Measurements from ENCODE around the gene VEZF1.

Gene VEZF1

DNA sequence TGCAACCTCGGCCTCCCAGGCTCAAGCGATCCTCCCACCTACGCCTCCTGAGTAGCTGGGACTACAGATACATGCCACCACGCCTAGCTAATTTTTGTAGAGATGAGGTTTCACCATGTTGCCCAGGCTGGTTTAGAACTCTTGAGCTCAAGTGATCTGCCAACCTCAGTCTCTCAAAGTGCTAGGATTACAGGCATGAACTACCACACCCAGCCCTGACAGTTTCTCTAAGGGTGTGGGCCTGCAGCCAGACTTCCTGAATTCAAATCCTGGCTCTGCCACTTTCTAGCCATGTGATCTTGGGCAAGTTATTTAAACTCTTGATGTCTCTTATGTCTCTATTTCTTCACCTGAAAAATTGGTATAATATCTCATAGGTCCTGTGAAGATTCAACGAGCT is 38.4 kb downstream of the VEZF1 start:
- DNase-seq (ENCODE audit: low spot score) = no peak

DNA sequence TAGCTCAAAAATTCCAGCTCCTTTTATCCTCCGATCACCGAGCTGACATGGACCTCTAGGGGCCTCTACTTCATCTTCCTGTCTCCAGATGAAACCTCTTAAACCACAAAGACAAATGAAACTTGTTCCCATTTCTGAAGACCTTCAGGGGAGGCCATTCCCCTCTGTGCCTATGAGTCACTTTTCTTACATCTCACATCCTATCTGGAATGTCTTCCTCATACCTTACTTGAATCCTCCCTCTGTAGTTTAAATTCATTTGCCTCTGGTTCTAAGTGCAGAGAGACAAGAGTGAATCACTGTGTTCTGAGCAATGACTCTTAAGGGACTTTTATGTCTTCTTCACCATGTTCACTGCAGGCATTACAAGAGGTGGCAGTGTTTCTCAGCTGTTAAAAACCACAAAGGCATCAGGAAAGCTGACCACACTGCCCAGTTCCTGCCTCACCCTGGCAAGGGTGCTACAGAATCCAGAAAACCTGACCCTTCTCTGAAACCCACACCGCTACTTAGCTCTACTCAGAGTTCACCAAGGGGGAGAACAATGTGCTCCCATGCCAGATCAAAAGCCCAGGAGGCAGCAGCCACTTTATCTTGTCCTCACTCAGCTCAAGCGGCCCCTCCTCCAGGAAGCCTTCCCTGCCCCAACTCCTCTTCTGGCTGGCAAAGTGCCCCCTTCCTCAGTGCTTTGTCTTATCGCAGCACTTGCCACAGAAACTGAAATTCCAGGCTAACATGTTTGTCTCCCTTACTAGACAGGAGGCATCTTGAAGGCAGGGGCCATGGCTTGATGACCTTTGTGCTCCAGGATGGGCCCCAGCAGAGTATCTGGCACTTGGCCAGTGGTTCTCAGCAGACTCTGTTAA is 39.3 kb downstream of the VEZF1 start:
- DNase-seq (ENCODE audit: low spot score) = no peak

DNA sequence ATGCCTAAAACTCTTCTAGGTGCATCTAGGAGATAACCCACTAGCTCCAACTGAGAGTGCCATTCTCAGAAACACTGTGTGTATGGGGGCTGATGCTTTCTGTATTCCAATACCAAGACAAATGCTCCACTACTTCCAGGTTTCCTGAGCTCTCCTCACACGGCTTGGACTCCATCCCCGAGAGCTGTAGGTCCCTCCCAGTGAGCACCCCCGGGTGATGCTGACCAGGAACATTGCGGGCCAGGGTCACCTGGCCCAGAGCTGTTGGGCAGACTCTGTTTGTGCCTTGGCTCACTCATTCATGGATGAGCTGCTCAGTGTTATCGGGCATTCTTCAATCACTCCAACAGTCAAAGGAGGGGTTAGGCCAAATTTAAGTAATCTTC is 39.9 kb downstream of the VEZF1 start:
- no peak for DNase-seq (ENCODE audit: low spot score)

DNA sequence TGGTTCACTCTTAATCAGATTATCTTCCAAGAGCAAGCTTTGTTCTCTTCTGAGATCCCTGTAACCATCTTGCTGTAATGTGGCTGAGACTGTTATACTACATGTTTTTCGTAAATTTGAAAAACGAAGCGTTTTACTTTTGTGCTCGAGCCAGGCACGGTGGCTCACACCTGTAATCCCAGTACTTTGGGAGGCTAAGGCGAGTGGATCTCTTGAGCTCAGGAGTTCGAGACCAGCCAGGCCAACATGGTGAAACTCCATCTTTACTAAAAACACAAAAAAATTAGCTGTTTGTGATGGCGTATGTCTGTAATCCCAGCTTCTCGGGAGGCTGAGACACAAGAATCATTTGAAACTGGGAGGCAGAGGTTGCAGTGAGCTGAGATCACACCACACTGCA is 40.7 kb downstream of the VEZF1 start:
- DNase-seq (ENCODE audit: low spot score) = no peak

DNA sequence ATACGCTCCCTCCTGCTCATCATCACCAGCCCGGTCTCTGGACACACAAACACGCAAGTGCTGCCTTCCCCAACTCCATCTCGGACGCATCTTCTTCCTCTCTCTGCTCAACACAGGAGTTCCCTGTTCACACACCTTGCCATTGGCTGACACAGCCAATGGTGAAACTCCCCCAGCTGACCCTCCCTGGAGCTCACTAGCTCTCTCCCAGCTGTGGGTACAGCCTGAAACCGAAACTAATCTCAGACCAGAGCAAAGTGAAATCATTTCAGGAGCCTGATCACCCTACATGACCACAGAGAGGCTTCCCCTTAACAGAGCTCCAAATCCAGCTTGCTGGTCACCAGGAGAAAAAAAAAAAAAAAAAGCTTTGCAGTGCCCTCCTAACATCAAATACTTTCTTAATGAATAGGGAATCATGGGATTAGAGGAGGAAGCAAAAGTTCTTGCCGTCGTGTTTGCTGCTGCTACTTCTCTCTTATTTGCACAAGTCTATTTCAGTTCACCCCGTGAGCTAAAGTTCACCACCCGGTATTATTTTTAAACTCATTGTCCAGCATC is 41.2 kb downstream of the VEZF1 start:
- peak; percentile 47 for DNase-seq (ENCODE audit: low spot score)

DNA sequence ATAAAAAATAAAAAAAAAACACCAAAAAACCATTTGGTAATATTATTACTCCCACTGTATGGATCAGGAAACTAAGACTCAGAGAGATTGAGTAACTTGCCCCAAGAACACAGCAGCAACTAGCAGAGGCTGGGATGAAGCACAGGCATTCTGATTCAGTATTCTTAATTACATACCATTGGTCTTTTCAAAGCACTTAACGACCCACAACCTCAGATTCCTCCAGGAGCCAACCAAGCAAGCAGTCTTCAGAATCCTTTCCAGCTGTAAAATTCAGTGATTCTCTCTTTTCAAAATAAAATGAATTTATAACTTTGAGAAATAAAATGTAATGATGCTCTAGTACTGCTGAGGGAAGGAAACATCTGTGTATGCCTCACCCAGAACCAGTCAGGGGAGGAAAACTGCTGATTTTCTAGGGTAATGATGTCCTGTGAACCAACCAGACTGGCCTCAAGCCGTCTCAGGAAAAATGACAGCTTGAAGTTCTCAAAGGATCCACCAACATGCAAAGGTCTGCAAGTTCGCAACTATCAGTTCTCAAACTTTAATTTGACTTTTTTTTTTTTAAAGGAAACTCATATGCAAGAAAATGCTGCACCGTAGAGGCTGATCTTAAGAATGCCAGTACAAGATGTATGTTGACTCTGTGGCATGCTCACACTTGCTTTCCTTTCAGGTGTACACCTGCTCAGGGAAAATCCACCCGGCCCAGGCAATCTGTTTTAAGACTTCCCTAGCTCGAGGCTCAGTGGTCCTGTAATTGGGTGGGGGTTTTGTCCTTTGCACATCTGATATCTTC is 41.9 kb downstream of the VEZF1 start:
- DNase-seq (ENCODE audit: low spot score) = no peak

DNA sequence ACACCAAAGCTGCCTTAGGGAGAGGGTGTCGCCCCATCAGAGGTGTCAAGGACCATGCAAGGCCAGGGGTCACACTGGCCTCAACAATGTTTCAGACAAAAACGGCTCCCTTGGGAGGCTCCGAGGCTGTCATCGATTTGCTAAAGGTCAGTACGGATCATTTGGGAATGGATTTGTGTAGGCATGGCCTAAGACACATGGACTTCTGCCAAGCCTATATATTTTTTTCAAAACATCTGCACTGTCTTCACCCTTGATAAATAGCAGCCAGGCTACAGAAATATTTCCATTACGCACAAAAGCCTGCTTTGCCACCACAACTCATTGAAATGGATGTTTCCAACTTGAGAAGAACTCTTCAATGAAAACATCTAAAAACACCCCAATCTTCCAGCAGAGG is 43.1 kb downstream of the VEZF1 start:
- DNase-seq (ENCODE audit: low spot score) = no peak

DNA sequence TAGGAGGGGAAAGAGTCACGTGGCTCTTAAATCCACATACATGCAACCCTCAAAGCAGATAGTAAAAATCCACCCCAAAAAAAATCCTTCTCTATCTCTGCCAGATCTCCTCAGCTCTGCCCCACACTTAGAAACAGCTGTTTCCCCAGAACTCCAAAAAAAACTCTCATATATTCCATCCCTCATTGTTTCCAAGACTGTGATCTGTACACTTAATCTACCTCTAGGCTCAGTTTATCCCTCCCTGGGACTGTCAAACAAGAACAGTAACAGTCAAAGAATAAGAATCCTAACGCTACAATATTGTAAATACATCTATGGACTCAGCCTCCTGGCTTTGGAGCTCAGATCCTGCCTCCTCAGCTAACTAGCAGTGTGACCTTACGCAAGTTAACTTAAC is 44.4 kb downstream of the VEZF1 start:
- DNase-seq (ENCODE audit: low spot score) = no peak

DNA sequence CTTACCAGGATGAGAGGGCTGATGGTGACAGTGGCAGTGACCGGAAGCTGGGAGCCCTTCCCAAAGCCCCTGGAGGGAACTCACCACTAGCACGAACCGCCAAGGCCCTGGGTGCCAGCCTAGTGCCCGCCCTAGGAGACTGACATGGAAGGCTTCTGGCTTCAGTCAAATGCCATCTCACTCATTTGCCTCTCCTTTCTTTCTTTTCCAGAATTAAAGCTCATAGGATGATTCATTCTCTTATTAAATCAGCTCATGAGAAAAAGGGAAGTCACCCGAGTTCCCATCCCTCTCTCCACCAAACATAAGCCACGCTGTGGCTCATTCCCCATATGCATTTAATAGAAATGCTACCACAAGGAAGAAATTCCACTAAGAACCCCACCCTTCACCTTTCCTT is 44.9 kb downstream of the VEZF1 start:
- DNase-seq (ENCODE audit: low spot score) = no peak

DNA sequence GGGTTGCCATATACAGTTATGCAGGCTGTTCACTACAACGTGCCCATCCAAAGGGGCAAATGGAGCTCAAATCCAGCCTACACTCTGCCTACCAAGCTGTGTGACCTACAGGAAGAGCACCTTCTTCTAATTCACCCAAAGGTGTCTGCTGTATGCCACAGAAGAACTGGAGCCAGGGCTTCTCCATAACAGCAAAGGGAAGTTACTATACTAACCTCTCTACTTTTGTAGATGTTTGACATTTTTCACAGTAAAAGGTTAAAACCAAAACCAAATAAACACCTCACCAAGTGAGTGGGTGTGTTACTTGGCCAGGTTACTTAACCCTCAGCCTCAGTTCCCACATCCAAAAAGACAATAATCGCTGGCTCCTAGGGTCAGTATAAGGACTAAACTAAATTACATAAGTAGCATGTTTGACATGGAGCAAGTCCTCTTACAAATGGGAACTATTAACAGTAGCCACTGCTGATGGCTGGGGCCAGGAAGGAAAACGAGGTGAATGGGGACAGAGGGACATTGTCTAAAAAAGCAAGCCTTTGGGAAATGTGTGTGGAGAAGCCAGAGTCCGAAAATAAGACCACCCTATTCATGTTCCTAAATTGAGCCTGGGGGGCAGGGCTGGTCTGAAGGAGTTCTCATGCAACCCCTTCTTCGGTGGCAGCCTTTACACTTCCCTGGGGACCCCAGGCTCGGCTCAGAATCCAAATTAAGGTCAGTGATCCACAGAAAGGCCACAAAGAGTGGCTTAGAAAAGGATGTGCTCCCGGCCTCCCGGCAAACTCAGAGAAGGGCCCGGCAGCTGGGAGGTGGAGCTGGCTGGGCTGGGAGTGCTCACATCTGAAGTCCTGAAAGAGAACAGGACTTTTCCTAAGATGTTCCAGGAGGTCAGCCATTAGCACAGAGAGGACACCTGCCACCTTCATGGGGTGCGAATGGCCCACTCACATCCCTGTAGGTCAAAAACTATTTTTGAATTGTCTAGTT is 46.4 kb downstream of the VEZF1 start:
- no peak for DNase-seq (ENCODE audit: low spot score)

DNA sequence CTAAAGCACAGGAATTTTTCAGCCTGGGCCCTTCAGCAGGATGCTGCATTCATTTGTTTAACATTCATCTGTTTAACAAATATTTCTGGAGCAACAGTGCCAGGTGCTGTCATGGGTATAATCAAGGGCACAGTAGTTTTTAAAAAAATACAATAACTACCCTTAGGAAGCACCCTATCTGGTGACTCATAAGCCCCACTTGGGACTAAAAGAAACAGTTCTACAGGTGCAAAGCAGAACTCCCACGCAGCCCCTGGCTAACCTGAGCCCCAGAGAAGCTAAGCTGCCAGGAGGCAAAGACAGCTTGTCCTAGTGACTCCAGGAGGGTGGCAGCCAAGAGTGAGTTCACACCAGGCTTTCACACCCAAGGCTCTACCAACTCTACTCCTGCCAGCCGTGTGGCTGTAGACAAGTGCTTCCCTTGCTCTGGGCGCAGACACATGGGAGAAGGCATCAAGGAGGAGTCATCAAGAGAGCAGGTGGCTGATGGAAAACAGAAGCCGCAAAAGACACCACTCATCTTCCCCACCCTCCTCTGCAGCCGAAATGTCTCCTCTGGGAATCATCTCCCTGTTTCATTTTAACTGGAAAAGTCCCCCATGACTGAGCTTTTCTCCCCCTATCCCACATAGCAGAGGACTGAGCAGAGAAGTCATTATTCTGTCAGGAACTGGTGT is 47.3 kb downstream of the VEZF1 start:
- no peak for DNase-seq (ENCODE audit: low spot score)

DNA sequence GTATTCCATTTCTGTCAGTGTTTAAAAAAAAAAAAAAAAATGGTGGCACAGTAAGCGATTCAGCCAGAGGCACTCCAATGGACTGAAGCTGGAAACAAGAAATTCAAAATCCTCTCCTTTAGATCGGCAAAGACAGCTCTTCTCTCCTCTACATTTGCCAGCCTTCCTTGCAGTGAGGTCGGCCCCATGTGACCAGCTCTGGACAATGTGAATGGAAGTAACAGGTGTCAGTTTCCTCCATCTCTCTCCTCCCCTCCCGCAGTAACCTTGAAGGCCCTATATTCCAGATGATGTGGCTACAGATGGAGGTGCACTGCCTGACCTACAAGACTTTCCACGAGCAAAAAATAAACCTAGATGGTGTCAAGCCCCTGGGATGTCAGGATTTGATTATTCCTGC is 47.8 kb downstream of the VEZF1 start:
- DNase-seq (ENCODE audit: low spot score) = no peak

DNA sequence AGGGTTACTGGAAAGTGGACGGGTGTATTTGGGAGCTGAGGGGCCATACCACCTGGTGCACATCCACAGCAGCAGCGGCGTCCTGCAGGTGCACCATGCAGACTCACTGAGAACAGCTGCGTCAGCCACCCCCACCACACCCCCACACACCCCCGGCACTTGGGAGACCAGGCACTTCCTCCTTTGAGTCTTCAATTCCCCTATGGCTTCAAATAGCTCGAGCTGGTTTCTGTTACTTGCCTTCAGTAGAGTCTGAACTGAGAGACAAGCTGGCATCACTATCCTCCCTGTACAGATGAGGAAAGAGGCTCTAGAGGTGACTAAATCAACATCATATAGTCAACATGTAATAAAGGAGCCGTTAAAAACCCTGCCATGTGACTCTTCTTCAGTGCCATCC is 48.3 kb downstream of the VEZF1 start:
- DNase-seq (ENCODE audit: low spot score) = no peak

DNA sequence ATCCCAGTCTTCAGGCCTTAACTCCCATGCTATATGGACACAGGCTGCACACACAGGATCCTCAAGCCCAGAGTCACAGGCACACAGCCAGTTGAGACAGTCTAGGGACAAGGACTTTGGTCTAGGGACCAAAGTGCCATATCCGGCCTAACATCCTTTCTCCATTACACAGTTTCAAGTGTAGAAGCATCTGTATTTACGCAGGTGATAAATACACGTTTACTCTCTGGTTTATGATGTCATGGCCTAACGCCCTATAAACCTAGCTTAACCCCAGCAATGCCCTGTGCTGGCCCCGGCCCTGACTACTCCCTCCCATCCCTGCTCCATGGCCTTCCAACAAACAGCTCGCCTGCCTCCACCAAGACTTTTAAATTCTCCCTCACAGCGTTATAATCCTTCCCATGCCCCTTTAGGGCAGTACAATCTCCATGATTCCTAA is 50.0 kb downstream of the VEZF1 start:
- no peak for DNase-seq (ENCODE audit: low spot score)

DNA sequence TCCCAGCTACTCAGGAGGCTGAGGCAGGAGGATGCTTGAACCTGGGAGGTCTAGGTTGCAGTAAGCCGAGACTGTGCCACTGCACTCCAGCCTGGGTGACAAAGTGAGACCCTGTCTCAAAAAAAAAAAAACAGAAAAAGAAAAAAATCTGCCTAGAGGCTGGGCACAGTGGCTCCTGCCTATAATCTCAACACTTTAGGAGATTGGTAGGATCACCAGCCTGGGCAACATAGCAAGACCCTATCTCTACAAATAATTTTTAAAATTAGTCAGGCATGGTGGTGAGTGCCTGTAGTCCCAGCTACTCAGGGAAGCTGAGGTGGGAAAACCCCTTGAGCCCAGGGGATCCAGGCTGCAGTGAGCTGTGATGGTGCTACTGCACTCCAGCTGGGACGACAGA is 50.6 kb downstream of the VEZF1 start:
- no peak for DNase-seq (ENCODE audit: low spot score)

DNA sequence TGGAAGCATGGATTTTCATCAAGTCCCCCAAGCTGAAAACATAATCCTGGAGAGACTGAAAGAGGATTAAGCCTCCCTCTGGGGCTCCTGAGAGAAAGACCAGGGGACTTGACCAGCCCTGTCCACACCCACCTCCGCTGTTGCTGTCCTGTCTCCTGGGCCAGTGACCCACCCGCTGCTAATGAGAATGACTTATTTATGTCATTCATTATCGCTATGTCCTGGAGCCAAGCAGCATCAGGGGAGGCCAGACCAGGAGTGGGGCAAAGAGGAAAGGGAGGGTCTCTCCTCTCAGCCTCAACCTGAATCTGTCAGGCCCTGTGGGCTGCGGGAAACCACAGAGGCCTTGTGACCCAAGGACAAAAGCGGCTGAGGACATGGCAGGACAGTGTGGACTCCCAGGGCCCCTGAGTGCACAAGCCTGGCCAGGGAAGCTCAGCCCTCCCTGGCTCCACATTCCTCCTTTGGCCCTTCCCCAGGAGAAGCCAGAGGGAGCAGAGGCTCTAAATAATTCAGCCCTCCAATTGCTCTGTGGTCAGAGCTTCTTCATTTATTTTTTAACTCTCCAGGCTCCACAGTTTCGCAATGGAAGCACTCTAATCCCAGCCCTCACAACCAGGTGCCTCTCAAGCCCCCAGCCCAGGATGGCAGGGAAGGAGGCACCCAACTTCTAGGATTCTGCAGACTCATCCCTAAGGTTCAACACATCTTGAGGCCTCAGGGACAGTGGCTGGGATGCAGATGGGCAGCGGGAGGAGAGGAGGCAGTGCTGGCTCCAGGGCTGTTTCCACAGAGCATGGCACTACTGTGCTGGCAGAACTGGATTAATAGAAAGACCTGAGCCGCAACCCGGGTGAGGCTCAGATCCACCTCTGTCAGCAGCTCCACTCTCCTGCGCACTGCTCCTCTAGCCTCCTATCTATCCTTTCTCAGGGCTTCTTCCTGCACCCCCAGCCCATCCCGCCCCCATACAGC is 51.9 kb downstream of the VEZF1 start:
- no peak for DNase-seq (ENCODE audit: low spot score)

DNA sequence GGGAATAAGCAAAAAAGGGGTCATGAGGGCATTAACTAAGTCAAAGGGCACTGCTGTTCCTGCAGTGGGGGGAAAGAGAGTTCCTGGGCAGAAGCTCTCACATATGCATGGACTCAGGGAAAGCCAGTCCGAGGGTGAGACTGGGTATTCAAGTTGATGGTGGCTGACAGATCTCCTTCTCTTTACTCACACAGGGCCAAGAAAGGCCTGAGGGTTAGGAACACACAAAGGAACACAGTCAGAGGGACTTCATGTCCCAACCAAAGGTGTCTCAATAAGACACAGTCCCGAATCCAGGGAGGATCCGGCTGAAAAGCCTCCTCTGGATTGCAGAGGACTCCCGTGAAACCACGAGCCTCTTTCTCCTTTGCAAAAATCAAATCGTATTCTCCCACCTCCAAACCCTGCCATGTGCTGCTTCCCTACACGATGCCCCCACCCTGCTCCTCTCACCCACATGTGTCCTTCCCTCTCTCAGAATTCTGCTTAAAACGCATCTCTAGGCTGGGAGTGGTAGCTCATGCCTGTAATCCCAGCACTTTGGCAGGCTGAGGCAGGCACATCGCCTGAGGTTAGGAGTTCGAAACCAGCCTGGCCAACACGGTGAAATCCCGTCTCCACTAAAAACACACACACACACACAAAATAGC is 56.4 kb downstream of the VEZF1 start:
- no peak for DNase-seq (ENCODE audit: low spot score)

DNA sequence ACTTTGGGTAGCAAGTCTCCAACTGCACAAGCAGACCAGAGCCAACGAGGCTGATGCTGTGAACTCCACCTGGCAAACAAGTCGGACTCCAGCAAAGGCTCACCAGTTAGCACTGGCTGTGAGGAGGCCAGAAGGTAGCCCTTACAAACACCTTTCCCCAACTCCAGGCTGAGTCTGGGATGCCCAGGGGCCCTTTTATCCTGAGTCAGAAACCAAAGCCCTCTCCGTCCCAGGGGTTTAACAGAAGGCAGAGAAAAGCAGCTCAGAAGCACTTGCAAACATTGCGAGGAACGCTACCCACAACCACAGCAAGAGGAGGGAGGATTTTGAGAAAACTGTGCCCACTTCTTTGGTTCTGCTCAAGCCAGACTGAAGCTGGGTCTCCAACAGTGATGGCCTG is 57.8 kb downstream of the VEZF1 start:
- no peak for DNase-seq (ENCODE audit: low spot score)

DNA sequence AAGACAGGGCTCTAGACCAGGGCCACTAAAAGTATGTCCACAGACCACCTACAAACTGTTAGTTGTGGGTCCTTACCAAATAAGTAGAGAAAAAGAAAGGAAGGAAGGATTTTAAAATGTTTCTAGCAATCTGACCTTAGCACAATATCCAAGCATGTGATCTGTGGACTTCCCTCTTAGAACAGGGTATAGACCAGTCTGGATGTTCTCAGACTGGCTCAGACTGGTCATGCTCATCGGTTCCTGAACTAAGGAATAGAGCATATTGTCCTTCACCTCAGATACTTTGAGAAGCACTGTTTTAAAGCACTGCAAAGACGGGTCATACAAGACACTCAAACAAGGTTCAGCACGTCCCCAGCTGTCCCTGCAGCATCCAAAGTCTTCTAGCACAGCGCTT is 58.7 kb downstream of the VEZF1 start:
- DNase-seq (ENCODE audit: low spot score) = no peak

DNA sequence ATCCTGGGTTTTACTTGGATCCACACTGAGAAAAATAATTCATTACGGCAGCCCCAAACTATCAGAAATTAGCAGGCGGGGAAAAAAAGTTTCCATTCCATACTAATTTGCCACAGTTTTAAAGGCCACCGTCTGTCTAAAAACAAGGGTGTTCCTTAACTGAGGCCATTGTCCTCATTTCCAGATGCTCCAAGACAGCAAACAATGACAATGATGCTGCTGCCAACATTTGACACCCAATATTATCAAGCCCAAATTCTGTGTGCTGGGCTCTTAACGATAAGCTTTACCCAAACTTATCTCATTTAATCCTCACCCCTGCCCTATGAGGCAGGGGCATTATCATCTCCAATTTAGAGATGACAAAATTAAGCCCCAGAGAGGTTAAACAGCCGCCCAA is 59.1 kb downstream of the VEZF1 start:
- no peak for DNase-seq (ENCODE audit: low spot score)
